ENCODE measurements around the gene ABCC1.
"Not testable (repeated sequence)": the region's sequence is repeated elsewhere in the genome, so short reads cannot be mapped to it uniquely, and the experiment has no call there.

ABCC1 gene

DNA sequence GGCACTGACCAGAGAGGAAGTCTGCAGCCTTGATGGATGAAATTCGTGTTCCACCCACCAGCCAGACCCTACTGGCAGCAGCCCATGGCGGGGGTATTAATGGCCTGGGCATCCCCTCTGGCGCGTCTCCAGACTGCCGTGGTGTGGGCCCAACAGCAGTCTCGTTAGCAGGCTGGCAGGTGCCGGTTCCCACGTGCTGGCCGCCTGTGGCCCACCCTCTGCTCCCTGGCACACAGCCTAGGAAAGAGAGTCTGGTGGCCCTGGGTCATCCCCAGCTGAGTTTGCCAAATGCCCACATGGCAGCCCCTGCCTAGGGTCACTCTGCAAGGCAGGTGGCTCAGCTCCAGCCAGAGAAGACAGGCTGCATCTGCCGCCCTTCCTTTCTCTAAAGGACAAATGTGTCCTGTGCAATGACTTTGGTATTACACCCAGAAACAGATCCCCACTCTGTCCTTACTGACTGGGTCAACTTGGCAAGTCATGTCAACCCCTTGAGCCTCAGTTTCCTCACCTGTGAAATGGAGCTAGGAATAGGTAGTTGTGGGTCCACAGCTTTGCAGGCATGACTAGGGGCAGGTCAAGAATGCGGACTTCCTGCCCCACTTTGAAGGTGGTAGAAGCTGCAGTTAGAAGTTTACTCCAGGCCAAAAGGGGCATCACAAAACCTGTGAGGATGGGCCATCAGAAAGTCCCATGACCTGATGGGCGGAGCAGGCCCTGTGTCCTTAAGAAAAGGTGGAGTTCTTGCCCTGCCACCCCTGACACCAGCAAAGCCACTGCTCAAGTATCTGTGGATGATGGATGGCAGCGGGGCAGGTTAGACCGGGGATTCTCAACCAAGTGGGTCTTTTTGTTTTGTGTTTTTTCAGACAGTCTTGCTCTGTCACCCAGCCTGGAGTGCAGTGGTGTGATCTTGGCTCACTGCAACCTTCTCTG is 197.2 kb downstream of the ABCC1 start:
- TF ChIP-seq, protein P1, sequence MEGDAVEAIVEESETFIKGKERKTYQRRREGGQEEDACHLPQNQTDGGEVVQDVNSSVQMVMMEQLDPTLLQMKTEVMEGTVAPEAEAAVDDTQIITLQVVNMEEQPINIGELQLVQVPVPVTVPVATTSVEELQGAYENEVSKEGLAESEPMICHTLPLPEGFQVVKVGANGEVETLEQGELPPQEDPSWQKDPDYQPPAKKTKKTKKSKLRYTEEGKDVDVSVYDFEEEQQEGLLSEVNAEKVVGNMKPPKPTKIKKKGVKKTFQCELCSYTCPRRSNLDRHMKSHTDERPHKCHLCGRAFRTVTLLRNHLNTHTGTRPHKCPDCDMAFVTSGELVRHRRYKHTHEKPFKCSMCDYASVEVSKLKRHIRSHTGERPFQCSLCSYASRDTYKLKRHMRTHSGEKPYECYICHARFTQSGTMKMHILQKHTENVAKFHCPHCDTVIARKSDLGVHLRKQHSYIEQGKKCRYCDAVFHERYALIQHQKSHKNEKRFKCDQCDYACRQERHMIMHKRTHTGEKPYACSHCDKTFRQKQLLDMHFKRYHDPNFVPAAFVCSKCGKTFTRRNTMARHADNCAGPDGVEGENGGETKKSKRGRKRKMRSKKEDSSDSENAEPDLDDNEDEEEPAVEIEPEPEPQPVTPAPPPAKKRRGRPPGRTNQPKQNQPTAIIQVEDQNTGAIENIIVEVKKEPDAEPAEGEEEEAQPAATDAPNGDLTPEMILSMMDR (IDR thresholded peaks at IDR 0.05; ENCODE audit: low read depth, low read length), result no peak

DNA sequence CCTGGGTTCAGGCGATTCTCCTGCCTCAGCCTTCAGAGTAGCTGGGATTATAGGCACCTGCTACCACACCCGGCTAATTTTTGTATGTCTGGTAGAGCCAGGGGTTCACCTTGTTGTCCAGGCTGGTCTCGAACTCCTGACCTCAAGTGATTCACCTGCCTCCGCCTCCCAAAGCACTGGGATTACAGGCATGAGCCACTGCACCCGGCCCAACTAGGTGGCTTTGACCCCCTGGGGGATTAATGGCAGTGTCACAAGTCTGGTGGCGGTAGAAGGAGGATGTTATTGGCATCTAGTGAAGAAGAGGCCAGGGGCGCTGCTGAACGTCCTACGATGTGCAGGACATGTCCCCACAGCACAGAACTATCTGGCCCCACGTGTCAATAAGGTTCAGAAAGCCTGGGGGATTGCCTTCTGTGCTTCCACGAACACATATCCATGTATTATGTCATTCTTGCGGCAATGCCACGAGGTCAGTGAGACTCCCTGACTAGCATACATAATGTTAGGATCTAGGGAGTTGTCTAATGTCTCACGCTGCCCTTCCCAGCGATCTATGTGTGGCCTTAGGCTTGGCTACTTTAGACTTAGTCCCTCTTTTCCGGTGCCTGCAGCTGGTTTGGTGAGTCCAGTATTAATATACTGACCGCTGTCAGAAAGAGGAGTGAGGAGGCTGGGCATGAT is 198.0 kb downstream of the ABCC1 start:
- TF ChIP-seq, protein P1 (IDR thresholded peaks at IDR 0.05; ENCODE audit: low read depth, low read length), result no peak
- no peak overlapping the region for H3K4me3 ChIP-seq (ENCODE audit: low read depth, low read length)

More for the DNA sequence above, 197.2 kb downstream of the ABCC1 start:
- H3K4me3 ChIP-seq (ENCODE audit: low read depth, low read length), result no peak overlapping the region

DNA sequence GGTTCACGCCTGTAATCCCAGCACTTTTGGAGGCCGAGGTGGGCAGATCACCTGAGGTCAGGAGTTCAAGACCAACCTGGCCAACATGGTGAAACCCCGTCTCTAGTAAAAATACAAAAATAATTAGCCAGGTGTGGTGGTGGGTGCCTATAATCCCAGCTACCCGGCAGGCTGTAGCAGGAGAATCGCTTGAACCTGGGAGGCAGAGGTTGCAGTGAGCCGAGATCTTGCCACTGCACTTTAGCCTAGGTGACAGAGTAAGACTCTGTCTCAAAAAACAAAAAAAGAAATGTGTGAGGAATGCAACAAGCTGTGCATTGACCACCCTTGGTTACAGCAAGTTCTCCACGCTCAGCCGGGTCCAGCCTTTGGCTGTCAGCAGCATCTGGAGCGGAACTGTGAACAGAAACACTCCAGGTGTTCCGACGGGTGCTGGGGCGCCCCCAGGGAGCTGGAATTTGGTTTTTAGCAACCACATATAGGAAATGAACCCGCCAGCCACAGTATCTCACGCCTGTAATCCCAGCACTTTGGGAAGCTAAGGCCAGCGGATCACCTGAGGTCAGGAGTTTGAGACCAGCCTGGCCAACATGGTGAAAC is 198.7 kb downstream of the ABCC1 start:
- H3K4me3 ChIP-seq (ENCODE audit: low read depth, low read length), result not testable (repeated sequence)

DNA sequence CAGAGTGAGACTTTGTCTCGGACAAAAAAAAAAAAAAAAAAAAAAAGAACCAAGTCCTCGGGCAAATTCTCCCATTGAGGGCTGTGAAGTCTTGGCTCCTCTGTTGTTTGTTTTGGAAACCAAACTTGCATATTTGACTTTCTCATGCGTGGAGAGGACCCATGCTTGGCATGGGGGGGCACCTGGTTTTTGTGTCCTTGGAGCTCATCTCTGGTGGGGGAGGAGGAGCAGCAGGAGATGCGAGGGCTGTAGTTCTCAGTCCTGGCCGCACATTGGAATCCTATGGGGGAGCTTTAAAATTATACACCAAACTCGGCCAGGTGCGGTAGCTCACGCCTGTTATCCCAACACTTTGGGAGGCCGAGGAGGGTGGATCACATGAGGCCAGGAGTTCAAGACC is 199.3 kb downstream of the ABCC1 start:
- TF ChIP-seq, protein P1 (IDR thresholded peaks at IDR 0.05; ENCODE audit: low read depth, low read length), result no peak
- no peak overlapping the region for H3K4me3 ChIP-seq (ENCODE audit: low read depth, low read length)

DNA sequence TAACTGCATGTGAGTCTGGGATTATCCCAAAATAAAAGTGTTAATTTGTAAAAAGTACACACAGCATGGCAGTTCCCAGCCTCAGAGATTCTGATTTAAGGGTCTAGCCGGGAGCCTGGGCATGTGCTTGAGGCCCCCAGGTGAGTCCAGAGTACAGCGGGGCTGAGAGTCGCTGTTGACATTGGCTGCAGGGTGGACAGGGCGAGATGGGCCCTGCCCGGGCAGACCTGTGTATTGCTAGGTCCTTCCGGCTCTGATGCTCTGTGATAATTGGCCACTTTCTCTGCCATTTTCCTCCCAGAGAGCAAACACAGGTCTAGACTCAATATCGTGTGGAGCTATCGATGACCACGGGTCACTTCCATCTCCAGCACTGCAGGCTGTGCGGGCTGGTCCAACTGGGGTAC is 200.3 kb downstream of the ABCC1 start:
- no peak overlapping the region for H3K4me3 ChIP-seq (ENCODE audit: low read depth, low read length)
- TF ChIP-seq, protein P1 (IDR thresholded peaks at IDR 0.05; ENCODE audit: low read depth, low read length), result no peak

DNA sequence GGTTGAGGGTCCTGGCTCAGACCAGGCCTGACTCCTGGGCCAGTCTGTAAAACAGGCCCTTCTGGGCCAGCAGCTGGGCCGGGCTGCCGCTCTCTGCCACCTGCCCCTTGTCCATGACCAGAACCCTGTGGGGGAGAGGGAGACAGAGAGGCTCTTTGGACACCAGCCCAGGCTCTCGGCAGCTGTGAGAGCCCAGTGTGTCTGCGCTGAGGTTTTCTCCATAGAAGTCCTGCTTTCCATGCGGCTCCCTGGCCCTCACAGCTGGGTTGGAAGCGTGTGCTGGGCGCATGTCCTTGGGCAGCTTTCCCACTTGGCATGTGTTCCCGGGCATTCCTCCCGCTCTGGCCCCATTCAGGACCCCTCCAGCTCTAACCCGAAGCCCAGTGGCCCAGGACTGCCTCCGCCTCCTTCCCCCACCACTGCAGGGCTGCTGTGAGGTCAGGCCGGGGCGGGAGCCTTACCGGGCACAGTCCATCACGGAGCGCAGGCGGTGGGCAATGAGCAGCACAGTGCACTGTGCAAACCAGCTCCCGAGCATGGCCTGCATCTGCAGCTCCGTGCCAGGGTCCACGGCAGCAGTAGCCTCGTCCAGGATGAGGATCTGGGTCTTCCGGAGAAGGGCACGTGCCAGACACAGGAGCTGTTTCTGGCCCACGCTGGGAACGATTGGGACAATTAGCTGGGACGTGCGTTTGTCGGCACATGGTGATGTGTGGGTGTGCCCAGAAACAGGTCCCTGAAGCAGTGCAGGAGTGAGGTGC is 200.9 kb downstream of the ABCC1 start:
- H3K4me3 ChIP-seq (ENCODE audit: low read depth, low read length), result no peak overlapping the region
- TF ChIP-seq, protein P1 (IDR thresholded peaks at IDR 0.05; ENCODE audit: low read depth, low read length), result no peak

DNA sequence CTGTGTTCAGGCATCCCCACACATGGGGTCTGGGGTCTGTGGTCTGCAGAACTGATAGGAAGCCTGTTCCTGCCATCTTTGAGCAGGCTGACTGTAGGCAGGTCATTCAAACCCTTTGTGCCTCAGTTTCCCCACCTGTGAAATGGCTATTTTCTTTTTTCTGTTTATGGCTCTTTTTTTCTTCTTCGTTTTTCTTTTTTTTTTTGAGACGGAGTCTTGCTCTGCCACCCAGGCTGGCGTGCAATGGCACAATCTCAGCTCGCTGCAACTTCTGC is 201.4 kb downstream of the ABCC1 start:
- H3K4me3 ChIP-seq (ENCODE audit: low read depth, low read length), result no peak overlapping the region
- TF ChIP-seq, protein P1 (IDR thresholded peaks at IDR 0.05; ENCODE audit: low read depth, low read length), result no peak

Measured in WI38 (cell line).